HEK293 (cell line): Measurements from ENCODE around the gene EIF4A3.

Experiments used
- CTCF ChIP-seq: fragments of 450-650 bp; formaldehyde crosslinking; IDR thresholded peaks from 2 replicates; pipeline ENCODE4 v1.5.1; 2016; ENCODE audit warnings: missing biosample characterization, missing genetic modification characterization
- REPIN1 ChIP-seq: fragments of 450-650 bp; formaldehyde crosslinking; IDR thresholded peaks from 2 replicates; pipeline ENCODE4 v1.5.1; 2017; ENCODE audit warnings: missing biosample characterization, missing genetic modification characterization, low read depth
- ZNF416 ChIP-seq: fragments of 450-650 bp; formaldehyde crosslinking; IDR thresholded peaks from 2 replicates; pipeline ENCODE4 v1.5.1; 2016; ENCODE audit warnings: missing biosample characterization, missing genetic modification characterization
- ZNF433 ChIP-seq: fragments of 450-650 bp; formaldehyde crosslinking; IDR thresholded peaks from 2 replicates; pipeline ENCODE4 v1.5.1; 2016; ENCODE audit warnings: missing biosample characterization, missing genetic modification characterization, low read depth
- ZNF600 ChIP-seq: fragments of 450-650 bp; formaldehyde crosslinking; IDR thresholded peaks from 2 replicates; pipeline ENCODE4 v1.5.1; 2016; ENCODE audit warnings: missing biosample characterization, missing genetic modification characterization
- ZNF670 ChIP-seq: fragments of 450-650 bp; formaldehyde crosslinking; IDR thresholded peaks from 2 replicates; pipeline ENCODE4 v1.5.1; 2016; ENCODE audit warnings: missing biosample characterization, missing genetic modification characterization, low read depth
- ZNF777 ChIP-seq: fragments of 450-650 bp; formaldehyde crosslinking; IDR thresholded peaks from 2 replicates; pipeline ENCODE4 v1.5.1; 2017; ENCODE audit warnings: missing biosample characterization, missing genetic modification characterization, borderline replicate concordance
- ZNF830 ChIP-seq: fragments of 450-650 bp; IDR thresholded peaks from 2 replicates; pipeline ENCODE4 v1.5.0; 2018; ENCODE audit warnings: missing biosample characterization, missing genetic modification characterization, low read depth, mild to moderate bottlenecking, moderate library complexity

GRCh38 chr17:80160536-80160935 lies 13.6 kb upstream of the EIF4A3 start:
- TF ChIP-seq CTCF (tag by site-specific recombination): no peak
- TF ChIP-seq ZNF670 (tag by site-specific recombination): no peak
- no peak for TF ChIP-seq REPIN1 (tag by site-specific recombination)
- no peak for TF ChIP-seq ZNF600 (tag by site-specific recombination)
- TF ChIP-seq ZNF416 (tag by site-specific recombination): no peak
- TF ChIP-seq ZNF433: no peak
- no peak for TF ChIP-seq ZNF777
- no peak for TF ChIP-seq ZNF830 (tag by site-specific recombination)
